Mammary epithelial cell (primary cell): ENCODE data around the gene TAAR1.

ENCODE experiments used
- EZH2 ChIP-seq: IDR thresholded peaks from 2 replicates; pipeline ENCODE4 v1.6.1; 2012; ENCODE audit warnings: low read length, inconsistent platforms, borderline replicate concordance
- TF ChIP-seq, protein P1 (sequence below), 2 donors: IDR thresholded peaks in 1 of 2; conservative IDR thresholded peaks in 1 of 2; 2 replicates each; pipeline ENCODE4 v1.5.1; 2011 to 2012; ENCODE audit warnings: inconsistent platforms in 2 of 2, low read length in 2 of 2, mild to moderate bottlenecking in 2 of 2, control low read depth in 1 of 2, low read depth in 1 of 2; ENCODE audit not compliant: insufficient read depth in 1 of 2; ENCODE audit errors: extremely low read depth in 1 of 2

DNA sequence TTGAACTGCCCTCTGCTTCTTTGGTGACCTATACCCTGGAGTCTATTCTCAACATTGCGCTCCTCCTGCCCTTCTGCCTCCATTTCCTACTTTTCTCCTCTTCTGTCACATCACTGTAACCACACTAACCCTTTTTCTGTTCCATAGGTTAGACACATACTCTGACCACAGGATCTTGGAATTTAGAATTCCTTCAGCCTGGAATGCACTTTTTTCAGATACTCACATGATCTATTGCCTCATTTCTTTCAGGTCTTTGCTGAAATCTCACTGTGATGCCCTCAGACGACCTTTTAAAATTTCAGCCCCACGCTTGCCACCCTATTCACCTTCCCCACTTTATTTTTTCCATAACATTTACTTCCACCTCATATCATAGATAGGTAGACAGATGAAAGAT, 49.8 kb upstream of the TAAR1 start:
- TF ChIP-seq, protein P1, sequence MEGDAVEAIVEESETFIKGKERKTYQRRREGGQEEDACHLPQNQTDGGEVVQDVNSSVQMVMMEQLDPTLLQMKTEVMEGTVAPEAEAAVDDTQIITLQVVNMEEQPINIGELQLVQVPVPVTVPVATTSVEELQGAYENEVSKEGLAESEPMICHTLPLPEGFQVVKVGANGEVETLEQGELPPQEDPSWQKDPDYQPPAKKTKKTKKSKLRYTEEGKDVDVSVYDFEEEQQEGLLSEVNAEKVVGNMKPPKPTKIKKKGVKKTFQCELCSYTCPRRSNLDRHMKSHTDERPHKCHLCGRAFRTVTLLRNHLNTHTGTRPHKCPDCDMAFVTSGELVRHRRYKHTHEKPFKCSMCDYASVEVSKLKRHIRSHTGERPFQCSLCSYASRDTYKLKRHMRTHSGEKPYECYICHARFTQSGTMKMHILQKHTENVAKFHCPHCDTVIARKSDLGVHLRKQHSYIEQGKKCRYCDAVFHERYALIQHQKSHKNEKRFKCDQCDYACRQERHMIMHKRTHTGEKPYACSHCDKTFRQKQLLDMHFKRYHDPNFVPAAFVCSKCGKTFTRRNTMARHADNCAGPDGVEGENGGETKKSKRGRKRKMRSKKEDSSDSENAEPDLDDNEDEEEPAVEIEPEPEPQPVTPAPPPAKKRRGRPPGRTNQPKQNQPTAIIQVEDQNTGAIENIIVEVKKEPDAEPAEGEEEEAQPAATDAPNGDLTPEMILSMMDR (conservative IDR thresholded peaks at IDR 0.05 in 1 of 2, IDR thresholded peaks at IDR 0.05 in 1 of 2; ENCODE audit: extremely low read depth in 1 of 2, insufficient read depth in 1 of 2, low read depth in 1 of 2, low read length in 2 of 2): no peak
- TF ChIP-seq EZH2: no peak
